Measurements from ENCODE around the gene PFKL.
"Not testable (repeated sequence)": the region's sequence is repeated elsewhere in the genome, so short reads cannot be mapped to it uniquely, and the experiment has no call there.

PFKL gene

DNA sequence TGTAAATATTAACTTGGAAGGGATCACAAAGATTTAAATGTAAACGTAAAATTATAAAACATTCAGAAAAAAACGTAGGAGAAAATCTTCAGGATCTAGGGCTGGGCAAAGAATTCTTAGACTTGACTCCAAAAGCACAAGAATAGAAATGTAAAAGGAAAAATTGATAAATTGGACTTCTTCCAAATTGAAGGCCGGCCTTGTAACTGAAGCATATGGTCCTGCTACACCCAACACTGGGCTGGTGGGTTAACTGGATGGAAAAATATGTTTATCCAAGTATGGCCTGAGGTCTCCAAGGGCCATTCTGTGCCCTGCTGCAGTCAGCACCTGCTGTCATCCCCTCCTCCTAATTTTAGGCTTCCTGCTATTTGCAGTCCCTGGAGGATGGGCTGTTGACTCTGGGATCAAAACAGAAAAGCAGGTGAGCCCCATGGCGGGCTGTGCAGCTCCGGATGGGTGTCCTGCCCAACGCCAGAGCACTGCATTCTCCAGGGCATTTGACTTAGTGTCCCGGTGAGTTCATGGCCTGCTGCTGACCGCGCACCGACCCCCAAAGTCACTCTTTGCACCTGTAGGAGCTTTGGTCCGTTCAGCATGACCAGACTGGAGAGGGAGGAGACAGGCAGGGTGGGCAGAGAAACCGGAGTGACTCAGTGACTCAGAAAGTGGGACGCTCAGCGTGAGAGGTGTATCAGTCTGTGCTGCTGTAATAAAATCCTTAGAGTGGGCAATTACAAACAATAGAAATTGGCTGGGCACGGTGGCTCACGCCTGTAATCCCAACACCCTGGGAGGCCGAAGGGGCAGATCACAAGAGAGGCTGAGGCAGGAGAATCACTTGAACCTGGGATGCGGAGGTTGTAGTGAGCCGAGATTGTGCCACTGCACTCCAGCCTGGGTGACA, 20.2 kb upstream of the PFKL start:
- Histone ChIP-seq H3K9me2 (replicated peaks; ENCODE audit: insufficient read depth, low read length) (no peaks in the 10 kb centered on the region), H3K27me3 (replicated peaks; ENCODE audit: insufficient read depth, low read length) (peaks cover 51% of the 10 kb centered on the region), H3K27ac (ENCODE audit: low read length) (no peak overlapping the region), H3F3A (ENCODE audit: insufficient read depth, low read length) (no peaks in the 10 kb centered on the region), H3K9me3 (replicated peaks; ENCODE audit: insufficient read depth, low read length) (no peaks in the 10 kb centered on the region), H3K9ac (ENCODE audit: low read length) (no peak overlapping the region), H2AFZ (ENCODE audit: low read length) (no peak overlapping the region), H4K20me1 (ENCODE audit: insufficient read depth, low read length) (no peaks in the 10 kb centered on the region), H3K36me3 (replicated peaks; ENCODE audit: insufficient read depth, low read length) (no peaks in the 10 kb centered on the region), H3K4me3 (ENCODE audit: low read length) (no peak overlapping the region), H3K4me2 (ENCODE audit: low read depth, low read length) (no peak overlapping the region), H3K79me2 (ENCODE audit: low read length) (no peaks in the 10 kb centered on the region), H3K4me1 (ENCODE audit: low read length) (no peaks in the 10 kb centered on the region)
- no peak for DNase-seq
- TF ChIP-seq EZH2 (optimal IDR thresholded peaks at IDR 0.05; ENCODE audit: low read depth, low read length) (no peak), EZH2phosphoT487 (IDR thresholded peaks at IDR 0.05; ENCODE audit: low read length) (no peak)
- TF ChIP-seq, protein P1, sequence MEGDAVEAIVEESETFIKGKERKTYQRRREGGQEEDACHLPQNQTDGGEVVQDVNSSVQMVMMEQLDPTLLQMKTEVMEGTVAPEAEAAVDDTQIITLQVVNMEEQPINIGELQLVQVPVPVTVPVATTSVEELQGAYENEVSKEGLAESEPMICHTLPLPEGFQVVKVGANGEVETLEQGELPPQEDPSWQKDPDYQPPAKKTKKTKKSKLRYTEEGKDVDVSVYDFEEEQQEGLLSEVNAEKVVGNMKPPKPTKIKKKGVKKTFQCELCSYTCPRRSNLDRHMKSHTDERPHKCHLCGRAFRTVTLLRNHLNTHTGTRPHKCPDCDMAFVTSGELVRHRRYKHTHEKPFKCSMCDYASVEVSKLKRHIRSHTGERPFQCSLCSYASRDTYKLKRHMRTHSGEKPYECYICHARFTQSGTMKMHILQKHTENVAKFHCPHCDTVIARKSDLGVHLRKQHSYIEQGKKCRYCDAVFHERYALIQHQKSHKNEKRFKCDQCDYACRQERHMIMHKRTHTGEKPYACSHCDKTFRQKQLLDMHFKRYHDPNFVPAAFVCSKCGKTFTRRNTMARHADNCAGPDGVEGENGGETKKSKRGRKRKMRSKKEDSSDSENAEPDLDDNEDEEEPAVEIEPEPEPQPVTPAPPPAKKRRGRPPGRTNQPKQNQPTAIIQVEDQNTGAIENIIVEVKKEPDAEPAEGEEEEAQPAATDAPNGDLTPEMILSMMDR (IDR thresholded peaks at IDR 0.05; ENCODE audit: low read length): no peak

DNA sequence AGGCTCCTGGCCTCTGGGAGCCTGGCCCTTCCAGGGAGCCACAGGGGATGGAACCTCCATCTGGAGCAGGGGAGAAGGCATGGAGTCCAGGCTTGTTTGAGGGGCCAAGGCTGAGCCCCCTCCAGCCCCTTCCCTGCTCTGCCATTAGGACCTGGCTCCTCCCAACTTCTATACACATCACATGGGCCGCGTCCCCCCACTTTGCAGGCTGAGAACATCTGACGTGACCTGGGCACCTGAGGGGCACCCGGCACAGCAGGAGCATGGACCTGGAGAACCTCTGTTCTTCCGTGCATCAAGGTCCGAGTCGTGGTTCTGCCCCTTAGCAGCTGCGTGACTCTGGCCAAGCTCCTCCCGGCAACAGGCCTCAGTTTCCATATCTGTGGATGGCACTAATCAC, 18.1 kb upstream of the PFKL start:
- Histone ChIP-seq H3K79me2 (ENCODE audit: low read length) (no peaks in the 10 kb centered on the region), H3K4me3 (ENCODE audit: low read length) (no peak overlapping the region), H3K9me2 (replicated peaks; ENCODE audit: insufficient read depth, low read length) (no peaks in the 10 kb centered on the region), H3K4me2 (ENCODE audit: low read depth, low read length) (no peak overlapping the region), H3K9me3 (replicated peaks; ENCODE audit: insufficient read depth, low read length) (no peaks in the 10 kb centered on the region), H2AFZ (ENCODE audit: low read length) (no peak overlapping the region), H3F3A (ENCODE audit: insufficient read depth, low read length) (no peaks in the 10 kb centered on the region), H3K27me3 (replicated peaks; ENCODE audit: insufficient read depth, low read length) (peaks cover 67% of the 10 kb centered on the region), H3K36me3 (replicated peaks; ENCODE audit: insufficient read depth, low read length) (no peaks in the 10 kb centered on the region), H3K27ac (ENCODE audit: low read length) (no peak overlapping the region), H4K20me1 (ENCODE audit: insufficient read depth, low read length) (no peaks in the 10 kb centered on the region), H3K4me1 (ENCODE audit: low read length) (no peaks in the 10 kb centered on the region), H3K9ac (ENCODE audit: low read length) (no peak overlapping the region)
- DNase-seq: no peak
- TF ChIP-seq, protein P1 (IDR thresholded peaks at IDR 0.05; ENCODE audit: low read length): no peak
- no peak for TF ChIP-seq EZH2 (optimal IDR thresholded peaks at IDR 0.05; ENCODE audit: low read depth, low read length)
- TF ChIP-seq EZH2phosphoT487 (IDR thresholded peaks at IDR 0.05; ENCODE audit: low read length): no peak

DNA sequence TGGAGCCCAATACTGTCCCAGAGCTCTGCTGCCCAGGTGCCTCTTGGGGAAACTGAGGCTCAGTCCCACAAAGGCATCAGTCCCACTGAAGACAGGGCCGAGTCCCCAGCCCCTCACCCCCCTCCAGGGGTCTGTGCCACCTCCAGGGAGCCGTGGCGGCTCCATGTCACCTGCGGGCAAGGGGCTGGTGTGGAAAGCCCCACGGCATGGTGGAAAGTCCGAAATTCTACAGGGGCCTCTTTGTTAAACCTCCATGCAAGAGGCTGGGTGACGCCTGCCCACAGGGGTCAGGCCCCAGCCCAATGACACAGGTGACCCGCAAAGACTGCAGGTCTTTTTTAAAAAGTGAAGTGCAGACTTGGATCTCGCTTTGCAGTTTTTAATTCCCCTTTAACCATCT, 17.5 kb upstream of the PFKL start:
- H3K27ac ChIP-seq (ENCODE audit: low read length): no peak overlapping the region
- H4K20me1 ChIP-seq (ENCODE audit: insufficient read depth, low read length): no peaks in the 10 kb centered on the region
- no peak overlapping the region for H3K4me2 ChIP-seq (ENCODE audit: low read depth, low read length)
- no peak overlapping the region for H2AFZ ChIP-seq (ENCODE audit: low read length)
- no peaks in the 10 kb centered on the region for H3K9me3 ChIP-seq (replicated peaks; ENCODE audit: insufficient read depth, low read length)
- TF ChIP-seq EZH2 (optimal IDR thresholded peaks at IDR 0.05; ENCODE audit: low read depth, low read length) (no peak), EZH2phosphoT487 (IDR thresholded peaks at IDR 0.05; ENCODE audit: low read length) (no peak)
- TF ChIP-seq, protein P1 (IDR thresholded peaks at IDR 0.05; ENCODE audit: low read length): no peak
- no peaks in the 10 kb centered on the region for H3K9me2 ChIP-seq (replicated peaks; ENCODE audit: insufficient read depth, low read length)
- peaks cover 73% of the 10 kb centered on the region for H3K27me3 ChIP-seq (replicated peaks; ENCODE audit: insufficient read depth, low read length)
- no peak overlapping the region for H3K9ac ChIP-seq (ENCODE audit: low read length)
- no peaks in the 10 kb centered on the region for H3F3A ChIP-seq (ENCODE audit: insufficient read depth, low read length)
- H3K79me2 ChIP-seq (ENCODE audit: low read length): no peaks in the 10 kb centered on the region
- no peak for DNase-seq
- H3K4me1 ChIP-seq (ENCODE audit: low read length): no peaks in the 10 kb centered on the region
- H3K36me3 ChIP-seq (replicated peaks; ENCODE audit: insufficient read depth, low read length): no peaks in the 10 kb centered on the region
- H3K4me3 ChIP-seq (ENCODE audit: low read length): no peak overlapping the region

DNA sequence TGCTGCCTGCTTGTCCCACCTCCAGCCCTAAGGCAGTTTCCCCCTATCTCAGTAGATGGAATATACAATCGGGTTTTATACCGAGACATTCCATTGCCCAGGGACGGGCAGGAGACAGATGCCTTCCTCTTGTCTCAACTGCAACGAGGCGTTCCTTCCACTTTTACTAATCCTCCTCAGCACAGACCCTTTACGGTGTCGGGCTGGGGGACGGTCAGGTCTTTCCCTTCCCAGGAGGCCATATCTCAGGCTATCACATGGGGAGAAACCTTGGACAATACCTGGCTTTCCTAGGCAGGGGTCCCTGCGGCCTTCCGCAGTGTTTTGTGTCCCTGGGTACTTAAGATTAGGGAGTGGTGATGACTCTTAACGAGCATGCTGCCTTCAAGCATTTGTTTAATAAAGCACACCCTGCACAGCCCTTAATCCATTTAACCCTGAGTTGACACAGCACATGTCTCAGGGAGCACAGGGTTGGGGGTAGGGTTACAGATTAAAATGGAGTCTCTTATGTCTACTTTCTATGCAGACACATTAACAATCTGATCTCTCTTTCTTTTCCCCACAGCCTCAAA, 16.6 kb upstream of the PFKL start:
- not testable (repeated sequence) for H3K79me2 ChIP-seq (ENCODE audit: low read length); H3K9me3 ChIP-seq (replicated peaks; ENCODE audit: insufficient read depth, low read length); H2AFZ ChIP-seq (ENCODE audit: low read length); H3K4me1 ChIP-seq (ENCODE audit: low read length); H3K4me3 ChIP-seq (ENCODE audit: low read length); H3K27ac ChIP-seq (ENCODE audit: low read length); H3K9ac ChIP-seq (ENCODE audit: low read length); H3K36me3 ChIP-seq (replicated peaks; ENCODE audit: insufficient read depth, low read length); H3K9me2 ChIP-seq (replicated peaks; ENCODE audit: insufficient read depth, low read length); H4K20me1 ChIP-seq (ENCODE audit: insufficient read depth, low read length); DNase-seq; H3F3A ChIP-seq (ENCODE audit: insufficient read depth, low read length); H3K4me2 ChIP-seq (ENCODE audit: low read depth, low read length)
- peaks cover 82% of the 10 kb centered on the region for H3K27me3 ChIP-seq (replicated peaks; ENCODE audit: insufficient read depth, low read length)

All from MM.1S (cell line).